PC-3 (cell line): ENCODE data around the gene SCLY.

Source experiments
- EZH2phosphoT487 ChIP-seq: fragments of 300-600 bp; sonication (generic); IDR thresholded peaks from 2 replicates; pipeline ENCODE4 v1.6.1; 2018; ENCODE audit warnings: mild to moderate bottlenecking, antibody characterized with exemption, low read length, borderline replicate concordance
- TF ChIP-seq, protein P1 (sequence below): fragments of 300-600 bp; sonication (generic); conservative IDR thresholded peaks from 2 replicates; pipeline ENCODE4 v1.5.1; 2017; ENCODE audit warnings: antibody characterized with exemption, low read depth, mild to moderate bottlenecking, low read length

DNA sequence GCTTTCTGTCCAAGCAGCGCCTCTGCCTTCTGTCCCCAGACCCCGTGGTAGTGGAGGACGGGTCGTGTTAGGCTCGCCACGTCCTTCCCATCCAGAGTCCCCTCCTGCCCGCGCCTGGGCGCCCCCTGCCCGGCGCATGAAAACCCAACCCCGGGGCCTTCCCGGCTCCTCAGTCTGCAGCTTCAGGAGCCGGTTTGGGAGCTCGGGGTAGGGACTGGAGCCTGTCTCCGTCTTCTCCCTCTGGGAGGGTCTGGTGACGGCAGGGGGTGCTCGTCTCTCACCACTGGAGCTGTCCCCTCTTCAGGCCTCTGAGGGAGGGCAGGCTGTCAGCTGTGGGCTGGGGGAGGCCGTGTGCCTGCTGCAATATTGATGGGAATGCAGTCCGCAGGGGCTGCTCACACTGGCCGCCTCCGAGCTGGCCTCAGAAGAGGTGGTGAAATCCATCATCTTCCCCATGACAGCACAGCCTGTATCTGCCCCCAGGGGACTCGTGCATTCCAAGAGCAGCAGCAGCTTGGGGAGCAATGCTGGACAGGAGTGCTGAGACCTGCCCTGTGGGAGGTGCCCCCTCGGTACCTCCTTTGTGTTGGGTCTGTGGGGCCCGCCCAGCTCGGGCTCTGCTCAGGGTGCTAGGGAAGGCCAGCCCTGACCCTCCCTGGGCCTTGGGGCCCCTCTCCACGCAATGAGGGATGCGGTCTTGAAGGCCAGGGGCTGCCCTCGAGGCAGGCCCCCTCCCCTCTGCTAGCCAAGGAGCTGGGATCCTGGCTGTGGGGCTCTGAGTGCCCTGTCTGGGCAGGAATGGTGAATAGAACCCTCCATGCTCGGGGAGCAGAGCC is 59.9 kb downstream of the SCLY start:
- TF ChIP-seq, protein P1, sequence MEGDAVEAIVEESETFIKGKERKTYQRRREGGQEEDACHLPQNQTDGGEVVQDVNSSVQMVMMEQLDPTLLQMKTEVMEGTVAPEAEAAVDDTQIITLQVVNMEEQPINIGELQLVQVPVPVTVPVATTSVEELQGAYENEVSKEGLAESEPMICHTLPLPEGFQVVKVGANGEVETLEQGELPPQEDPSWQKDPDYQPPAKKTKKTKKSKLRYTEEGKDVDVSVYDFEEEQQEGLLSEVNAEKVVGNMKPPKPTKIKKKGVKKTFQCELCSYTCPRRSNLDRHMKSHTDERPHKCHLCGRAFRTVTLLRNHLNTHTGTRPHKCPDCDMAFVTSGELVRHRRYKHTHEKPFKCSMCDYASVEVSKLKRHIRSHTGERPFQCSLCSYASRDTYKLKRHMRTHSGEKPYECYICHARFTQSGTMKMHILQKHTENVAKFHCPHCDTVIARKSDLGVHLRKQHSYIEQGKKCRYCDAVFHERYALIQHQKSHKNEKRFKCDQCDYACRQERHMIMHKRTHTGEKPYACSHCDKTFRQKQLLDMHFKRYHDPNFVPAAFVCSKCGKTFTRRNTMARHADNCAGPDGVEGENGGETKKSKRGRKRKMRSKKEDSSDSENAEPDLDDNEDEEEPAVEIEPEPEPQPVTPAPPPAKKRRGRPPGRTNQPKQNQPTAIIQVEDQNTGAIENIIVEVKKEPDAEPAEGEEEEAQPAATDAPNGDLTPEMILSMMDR: no peak
- no peak for TF ChIP-seq EZH2phosphoT487
